Mesenteric fat pad (tissue), 1 donor: ENCODE results near the gene EIPR1. TPM values are rescaled to one million over a fixed set of nuclear protein-coding genes. Genes with fewer than 3 reads are reported as not detected.

ENCODE experiments used
- DNase-seq: peaks from one replicate; pipeline ENCODE4 v3.0.0-alpha.2; 2020; ENCODE audit warnings: low spot score
- total RNA-seq: library from RNA; stranded (reverse); fragmentation: NEBNext Ultra II Directional; extraction: Animal tissue kit (Norgen Biotek cat#: 25700); gene quantifications from one replicate; pipeline ENCODE4 v1.2.1, GENCODE V29; 2021
- donor health status: DM: yes; HTN: yes; CAD: no.

The EIPR1 gene
- total RNA-seq, 1 donor from 2014 or later = 16.3 TPM

- DNase-seq = peak; percentile 39
Observed at GRCh38 chr2:3291113-3291512, 86.5 kb downstream of the EIPR1 start.

GRCh38 chr2:3290655-3291054 lies 87.0 kb downstream of the EIPR1 start:
- peak; percentile 86 for DNase-seq

GRCh38 chr2:3289971-3290370 lies 87.6 kb downstream of the EIPR1 start:
- DNase-seq = no peak

- peak; percentile 87 for DNase-seq
Observed at GRCh38 chr2:3289526-3289925, 88.1 kb downstream of the EIPR1 start.

GRCh38 chr2:3289171-3289515 lies 88.5 kb downstream of the EIPR1 start:
- DNase-seq = no peak

GRCh38 chr2:3288470-3289170 lies 89.0 kb downstream of the EIPR1 start:
- DNase-seq = peak; percentile 39

GRCh38 chr2:3287896-3288295 lies 89.7 kb downstream of the EIPR1 start:
- peak; percentile 60 for DNase-seq

- peak; percentile 71 for DNase-seq
Observed at GRCh38 chr2:3286646-3287036, 91.0 kb downstream of the EIPR1 start.

- peak; percentile 28 for DNase-seq
Observed at GRCh38 chr2:3285901-3286645, 91.5 kb downstream of the EIPR1 start.

GRCh38 chr2:3284657-3285630 lies 92.7 kb downstream of the EIPR1 start:
- DNase-seq = peak; percentile 69

GRCh38 chr2:3283876-3284656 lies 93.6 kb downstream of the EIPR1 start:
- peak; percentile 55 for DNase-seq

GRCh38 chr2:3283206-3283605 lies 94.4 kb downstream of the EIPR1 start:
- peak; percentile 85 for DNase-seq

- DNase-seq = peak; percentile 53
Observed at GRCh38 chr2:3282056-3282998, 95.3 kb downstream of the EIPR1 start.

GRCh38 chr2:3280683-3281520 lies 96.7 kb downstream of the EIPR1 start:
- peak; percentile 49 for DNase-seq

GRCh38 chr2:3280197-3280596 lies 97.4 kb downstream of the EIPR1 start:
- DNase-seq = peak; percentile 75

- DNase-seq = peak; percentile 60
Observed at GRCh38 chr2:3279236-3279960, 98.2 kb downstream of the EIPR1 start.

GRCh38 chr2:3278521-3279218 lies 98.9 kb downstream of the EIPR1 start:
- DNase-seq = peak; percentile 73
